ENCODE results near the gene DPF3.

- TF ChIP-seq YY1 (IDR thresholded peaks at IDR 0.05; ENCODE audit: insufficient read depth, insufficient read length) (no peak), ZNF274 (IDR thresholded peaks at IDR 0.05; ENCODE audit: low read depth, low read length) (no peak)
Observed at GRCh38 chr14:72747652-72748051, 146.2 kb downstream of the DPF3 start.
